HEK293 (cell line): ENCODE data around the gene MRPS6.

Experiments used
- CTCF ChIA-PET: fragments of 350-600 bp; formaldehyde crosslinking; extraction: SDS; loops from one replicate; lab custom pipeline; 2021; ENCODE audit warnings: antibody characterized with exemption; lab: Yijun Ruan, JAX
- POLR2A ChIA-PET: fragments of 300-600 bp; formaldehyde crosslinking; extraction: SDS; loops from one replicate; lab custom pipeline; 2020; ENCODE audit warnings: antibody characterized with exemption, inconsistent platforms; lab: Yijun Ruan, JAX
- H3K27ac ChIP-seq: fragments of 200-500 bp; sonication (Bioruptor generic); 2 replicates; pipeline ENCODE4 v1.5.1; 2014; ENCODE audit warnings: low read depth, low read length, control low read depth, inconsistent platforms; ENCODE audit errors: extremely low read depth
- H3K36me3 ChIP-seq, 2 experiments: fragments of 200-500 bp in 1 of 2; sonication (Bioruptor generic) in 1 of 2; 1 replicate in 1 of 2; 2 replicates in 1 of 2; pipeline ENCODE4 v1.5.1; 2014 to 2017; ENCODE audit warnings: inconsistent platforms in 2 of 2, low read length in 2 of 2; ENCODE audit not compliant: control insufficient read depth in 2 of 2, insufficient read depth in 1 of 2
- H3K4me1 ChIP-seq: fragments of 200-500 bp; sonication (Bioruptor generic); 2 replicates; pipeline ENCODE4 v1.5.1; 2014; ENCODE audit warnings: mild to moderate bottlenecking, low read length, inconsistent platforms; ENCODE audit not compliant: control insufficient read depth, insufficient read depth
- H3K4me3 ChIP-seq: 2 replicates; pipeline ENCODE4 v1.5.1; 2011; ENCODE audit warnings: low read depth, mild to moderate bottlenecking, control low read depth, low read length, moderate library complexity
- H3K9me3 ChIP-seq: fragments of 200-500 bp; sonication (Bioruptor generic); 2 replicates; pipeline ENCODE4 v1.5.1; 2014; ENCODE audit warnings: low read depth, low read length, inconsistent platforms; ENCODE audit not compliant: control insufficient read depth, insufficient read depth
- ZFP69B ChIP-seq: fragments of 450-650 bp; formaldehyde crosslinking; IDR thresholded peaks from 2 replicates; pipeline ENCODE4 v1.5.1; 2016; ENCODE audit warnings: missing biosample characterization, missing genetic modification characterization
- ZNF223 ChIP-seq: fragments of 450-650 bp; formaldehyde crosslinking; IDR thresholded peaks from 2 replicates; pipeline ENCODE4 v1.5.1; 2016; ENCODE audit warnings: missing biosample characterization, missing genetic modification characterization
- ZNF354C ChIP-seq: fragments of 450-650 bp; formaldehyde crosslinking; IDR thresholded peaks from 2 replicates; pipeline ENCODE4 v1.5.1; 2016; ENCODE audit warnings: missing biosample characterization, missing genetic modification characterization, low read depth, borderline replicate concordance
- ZNF391 ChIP-seq: fragments of 450-650 bp; formaldehyde crosslinking; IDR thresholded peaks from 2 replicates; pipeline ENCODE4 v1.5.1; 2016; ENCODE audit warnings: low read depth, missing biosample characterization, missing genetic modification characterization, borderline replicate concordance
- ZNF658 ChIP-seq: fragments of 450-650 bp; formaldehyde crosslinking; IDR thresholded peaks from 2 replicates; pipeline ENCODE4; 2016; ENCODE audit warnings: missing biosample characterization, missing genetic modification characterization
- ZNF785 ChIP-seq: fragments of 450-650 bp; formaldehyde crosslinking; IDR thresholded peaks from 2 replicates; pipeline ENCODE4 v1.5.1; 2016; ENCODE audit warnings: missing biosample characterization, missing genetic modification characterization
- TF ChIP-seq, protein P1 (sequence below): fragments of 450-650 bp; formaldehyde crosslinking; IDR thresholded peaks from 2 replicates; pipeline ENCODE4 v1.5.1; 2016; ENCODE audit warnings: missing biosample characterization, missing genetic modification characterization
- TF ChIP-seq, protein P2 (sequence below): fragments of 450-650 bp; formaldehyde crosslinking; IDR thresholded peaks from 2 replicates; pipeline ENCODE4 v1.5.1; 2016; ENCODE audit warnings: missing biosample characterization, missing genetic modification characterization, low read depth
- TF ChIP-seq, protein P3 (sequence below): fragments of 450-650 bp; formaldehyde crosslinking; IDR thresholded peaks from 2 replicates; pipeline ENCODE4 v1.5.1; 2016; ENCODE audit warnings: missing biosample characterization, missing genetic modification characterization
- TF ChIP-seq, protein P4 (sequence below): fragments of 450-650 bp; formaldehyde crosslinking; IDR thresholded peaks from 2 replicates; pipeline ENCODE4 v1.5.1; 2016; ENCODE audit warnings: missing biosample characterization, missing genetic modification characterization
- TF ChIP-seq, protein P5 (sequence below): fragments of 450-650 bp; formaldehyde crosslinking; IDR thresholded peaks from 2 replicates; pipeline ENCODE4 v1.5.1; 2016; ENCODE audit warnings: missing biosample characterization, missing genetic modification characterization

The MRPS6 gene

DNA sequence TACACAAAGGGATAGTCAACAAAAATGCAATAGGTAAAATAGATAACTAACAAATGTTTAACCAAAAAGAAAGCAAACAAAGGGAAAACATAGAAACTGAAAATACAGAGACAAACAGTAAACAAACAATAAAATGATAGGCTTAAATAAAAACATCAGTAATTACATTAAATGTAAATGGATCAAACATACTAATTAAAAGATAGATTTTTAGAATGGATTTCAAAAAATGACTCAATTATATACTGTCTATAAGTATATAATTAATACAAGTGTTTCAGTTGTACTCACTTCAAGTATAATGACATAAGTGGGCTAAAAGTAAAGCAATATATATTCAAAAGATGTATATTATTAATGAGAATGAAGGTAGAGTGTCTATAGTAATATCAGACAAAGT is 101.1 kb downstream of the MRPS6 start:
- ChIA-PET CTCF (no interaction called here), POLR2A (no interaction called here)
- Histone ChIP-seq H3K36me3 (no peaks in the 10 kb centered on the region), H3K27ac (no peak overlapping the region), H3K9me3 (no peaks in the 10 kb centered on the region), H3K4me1 (no peaks in the 10 kb centered on the region), H3K4me3 (no peak overlapping the region)
- TF ChIP-seq, protein P1, sequence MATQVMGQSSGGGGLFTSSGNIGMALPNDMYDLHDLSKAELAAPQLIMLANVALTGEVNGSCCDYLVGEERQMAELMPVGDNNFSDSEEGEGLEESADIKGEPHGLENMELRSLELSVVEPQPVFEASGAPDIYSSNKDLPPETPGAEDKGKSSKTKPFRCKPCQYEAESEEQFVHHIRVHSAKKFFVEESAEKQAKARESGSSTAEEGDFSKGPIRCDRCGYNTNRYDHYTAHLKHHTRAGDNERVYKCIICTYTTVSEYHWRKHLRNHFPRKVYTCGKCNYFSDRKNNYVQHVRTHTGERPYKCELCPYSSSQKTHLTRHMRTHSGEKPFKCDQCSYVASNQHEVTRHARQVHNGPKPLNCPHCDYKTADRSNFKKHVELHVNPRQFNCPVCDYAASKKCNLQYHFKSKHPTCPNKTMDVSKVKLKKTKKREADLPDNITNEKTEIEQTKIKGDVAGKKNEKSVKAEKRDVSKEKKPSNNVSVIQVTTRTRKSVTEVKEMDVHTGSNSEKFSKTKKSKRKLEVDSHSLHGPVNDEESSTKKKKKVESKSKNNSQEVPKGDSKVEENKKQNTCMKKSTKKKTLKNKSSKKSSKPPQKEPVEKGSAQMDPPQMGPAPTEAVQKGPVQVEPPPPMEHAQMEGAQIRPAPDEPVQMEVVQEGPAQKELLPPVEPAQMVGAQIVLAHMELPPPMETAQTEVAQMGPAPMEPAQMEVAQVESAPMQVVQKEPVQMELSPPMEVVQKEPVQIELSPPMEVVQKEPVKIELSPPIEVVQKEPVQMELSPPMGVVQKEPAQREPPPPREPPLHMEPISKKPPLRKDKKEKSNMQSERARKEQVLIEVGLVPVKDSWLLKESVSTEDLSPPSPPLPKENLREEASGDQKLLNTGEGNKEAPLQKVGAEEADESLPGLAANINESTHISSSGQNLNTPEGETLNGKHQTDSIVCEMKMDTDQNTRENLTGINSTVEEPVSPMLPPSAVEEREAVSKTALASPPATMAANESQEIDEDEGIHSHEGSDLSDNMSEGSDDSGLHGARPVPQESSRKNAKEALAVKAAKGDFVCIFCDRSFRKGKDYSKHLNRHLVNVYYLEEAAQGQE (tag by site-specific recombination), result 0 out of 2 replicates have a peak, but pooled peaks have one; percentile 17
- TF ChIP-seq, protein P2, sequence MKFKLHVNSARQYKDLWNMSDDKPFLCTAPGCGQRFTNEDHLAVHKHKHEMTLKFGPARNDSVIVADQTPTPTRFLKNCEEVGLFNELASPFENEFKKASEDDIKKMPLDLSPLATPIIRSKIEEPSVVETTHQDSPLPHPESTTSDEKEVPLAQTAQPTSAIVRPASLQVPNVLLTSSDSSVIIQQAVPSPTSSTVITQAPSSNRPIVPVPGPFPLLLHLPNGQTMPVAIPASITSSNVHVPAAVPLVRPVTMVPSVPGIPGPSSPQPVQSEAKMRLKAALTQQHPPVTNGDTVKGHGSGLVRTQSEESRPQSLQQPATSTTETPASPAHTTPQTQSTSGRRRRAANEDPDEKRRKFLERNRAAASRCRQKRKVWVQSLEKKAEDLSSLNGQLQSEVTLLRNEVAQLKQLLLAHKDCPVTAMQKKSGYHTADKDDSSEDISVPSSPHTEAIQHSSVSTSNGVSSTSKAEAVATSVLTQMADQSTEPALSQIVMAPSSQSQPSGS (tag by site-specific recombination), result no peak

DNA sequence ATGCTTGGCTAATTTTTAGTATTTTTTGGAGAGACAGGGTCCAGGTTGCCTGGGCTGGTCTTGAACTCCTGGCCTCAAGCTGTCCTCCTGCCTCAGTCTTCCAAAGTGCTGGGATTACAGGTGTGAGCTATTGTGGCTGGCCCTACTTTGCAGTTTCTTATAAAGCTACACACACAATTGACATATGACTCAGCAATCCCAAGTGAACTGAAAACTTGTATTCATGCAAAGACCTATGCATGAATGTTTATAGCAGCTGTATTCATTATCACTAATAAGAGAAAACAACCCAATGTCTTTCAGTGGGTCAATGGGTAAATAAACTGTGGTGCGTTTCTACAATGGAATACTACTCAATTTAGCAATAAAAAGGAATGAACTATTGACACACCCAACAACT is 103.1 kb downstream of the MRPS6 start:
- POLR2A ChIA-PET, result no interaction called here
- Histone ChIP-seq H3K4me3 (no peak overlapping the region), H3K36me3 (no peaks in the 10 kb centered on the region), H3K9me3 (no peaks in the 10 kb centered on the region), H3K27ac (no peak overlapping the region), H3K4me1 (no peaks in the 10 kb centered on the region)
- CTCF ChIA-PET, result interaction anchor here (0.7 kb wide), 1 partner anchor 35 kb away, joined by 3 read pairs; no protein-coding TSS in a partner anchor
- TF ChIP-seq ZNF354C (tag by site-specific recombination) (no peak), ZNF785 (tag by site-specific recombination) (no peak), ZNF391 (tag by site-specific recombination) (no peak), ZFP69B (tag by site-specific recombination) (no peak), ZNF223 (tag by site-specific recombination) (no peak), ZNF658 (tag by site-specific recombination) (no peak)
- TF ChIP-seq, protein P3, sequence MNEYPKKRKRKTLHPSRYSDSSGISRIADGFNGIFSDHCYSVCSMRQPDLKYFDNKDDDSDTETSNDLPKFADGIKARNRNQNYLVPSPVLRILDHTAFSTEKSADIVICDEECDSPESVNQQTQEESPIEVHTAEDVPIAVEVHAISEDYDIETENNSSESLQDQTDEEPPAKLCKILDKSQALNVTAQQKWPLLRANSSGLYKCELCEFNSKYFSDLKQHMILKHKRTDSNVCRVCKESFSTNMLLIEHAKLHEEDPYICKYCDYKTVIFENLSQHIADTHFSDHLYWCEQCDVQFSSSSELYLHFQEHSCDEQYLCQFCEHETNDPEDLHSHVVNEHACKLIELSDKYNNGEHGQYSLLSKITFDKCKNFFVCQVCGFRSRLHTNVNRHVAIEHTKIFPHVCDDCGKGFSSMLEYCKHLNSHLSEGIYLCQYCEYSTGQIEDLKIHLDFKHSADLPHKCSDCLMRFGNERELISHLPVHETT, result no peak
- TF ChIP-seq, protein P4, sequence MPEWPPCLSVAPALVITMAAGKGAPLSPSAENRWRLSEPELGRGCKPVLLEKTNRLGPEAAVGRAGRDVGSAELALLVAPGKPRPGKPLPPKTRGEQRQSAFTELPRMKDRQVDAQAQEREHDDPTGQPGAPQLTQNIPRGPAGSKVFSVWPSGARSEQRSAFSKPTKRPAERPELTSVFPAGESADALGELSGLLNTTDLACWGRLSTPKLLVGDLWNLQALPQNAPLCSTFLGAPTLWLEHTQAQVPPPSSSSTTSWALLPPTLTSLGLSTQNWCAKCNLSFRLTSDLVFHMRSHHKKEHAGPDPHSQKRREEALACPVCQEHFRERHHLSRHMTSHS (tag by site-specific recombination), result no peak
- TF ChIP-seq, protein P5, sequence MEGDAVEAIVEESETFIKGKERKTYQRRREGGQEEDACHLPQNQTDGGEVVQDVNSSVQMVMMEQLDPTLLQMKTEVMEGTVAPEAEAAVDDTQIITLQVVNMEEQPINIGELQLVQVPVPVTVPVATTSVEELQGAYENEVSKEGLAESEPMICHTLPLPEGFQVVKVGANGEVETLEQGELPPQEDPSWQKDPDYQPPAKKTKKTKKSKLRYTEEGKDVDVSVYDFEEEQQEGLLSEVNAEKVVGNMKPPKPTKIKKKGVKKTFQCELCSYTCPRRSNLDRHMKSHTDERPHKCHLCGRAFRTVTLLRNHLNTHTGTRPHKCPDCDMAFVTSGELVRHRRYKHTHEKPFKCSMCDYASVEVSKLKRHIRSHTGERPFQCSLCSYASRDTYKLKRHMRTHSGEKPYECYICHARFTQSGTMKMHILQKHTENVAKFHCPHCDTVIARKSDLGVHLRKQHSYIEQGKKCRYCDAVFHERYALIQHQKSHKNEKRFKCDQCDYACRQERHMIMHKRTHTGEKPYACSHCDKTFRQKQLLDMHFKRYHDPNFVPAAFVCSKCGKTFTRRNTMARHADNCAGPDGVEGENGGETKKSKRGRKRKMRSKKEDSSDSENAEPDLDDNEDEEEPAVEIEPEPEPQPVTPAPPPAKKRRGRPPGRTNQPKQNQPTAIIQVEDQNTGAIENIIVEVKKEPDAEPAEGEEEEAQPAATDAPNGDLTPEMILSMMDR (tag by site-specific recombination), result no peak
